ENCODE data around the gene PLPP3.

Gene PLPP3

GRCh38 chr1:56517404-56518130 lies 61.8 kb downstream of the PLPP3 start:
- DNase-seq = no peak

- DNase-seq = peak; percentile 24
These were observed 62.7 kb downstream of the PLPP3 start for GRCh38 chr1:56516539-56517252.

GRCh38 chr1:56515898-56516538 lies 63.3 kb downstream of the PLPP3 start:
- DNase-seq = no peak

GRCh38 chr1:56512724-56513494 lies 66.5 kb downstream of the PLPP3 start:
- DNase-seq = no peak

- DNase-seq = no peak
These were observed 67.6 kb downstream of the PLPP3 start for GRCh38 chr1:56511766-56512165.

- DNase-seq = no peak
These were observed 68.0 kb downstream of the PLPP3 start for GRCh38 chr1:56511364-56511763.

GRCh38 chr1:56510642-56511021 lies 68.7 kb downstream of the PLPP3 start:
- no peak for DNase-seq

GRCh38 chr1:56509713-56510641 lies 69.4 kb downstream of the PLPP3 start:
- no peak for DNase-seq

- no peak for DNase-seq
These were observed 70.8 kb downstream of the PLPP3 start for GRCh38 chr1:56508523-56508983.

- DNase-seq = no peak
These were observed 71.3 kb downstream of the PLPP3 start for GRCh38 chr1:56507925-56508522.

GRCh38 chr1:56506951-56507491 lies 72.3 kb downstream of the PLPP3 start:
- no peak for DNase-seq

GRCh38 chr1:56505792-56506743 lies 73.3 kb downstream of the PLPP3 start:
- no peak for DNase-seq

GRCh38 chr1:56502700-56503245 lies 76.6 kb downstream of the PLPP3 start:
- peak; percentile 61 for DNase-seq

- no peak for DNase-seq
These were observed 77.5 kb downstream of the PLPP3 start for GRCh38 chr1:56501888-56502287.

GRCh38 chr1:56501426-56501825 lies 77.9 kb downstream of the PLPP3 start:
- DNase-seq = no peak

- no peak for DNase-seq
These were observed 82.3 kb downstream of the PLPP3 start for GRCh38 chr1:56496821-56497772.

- no peak for DNase-seq
These were observed 83.2 kb downstream of the PLPP3 start for GRCh38 chr1:56496158-56496557.

- DNase-seq = no peak
These were observed 83.8 kb downstream of the PLPP3 start for GRCh38 chr1:56495538-56495937.
